Astrocyte of the cerebellum (primary cell): ENCODE data around the gene ARHGEF28.

ENCODE experiments used
- DNase-seq: peaks from one replicate; pipeline ENCODE4 v3.0.0-alpha.2; 2011; ENCODE audit warnings: low read depth
- H3K4me3 ChIP-seq: 2 replicates; pipeline ENCODE4 v1.5.1; 2011; ENCODE audit warnings: mild to moderate bottlenecking, low read depth, low read length, moderate library complexity
- CTCF ChIP-seq: IDR thresholded peaks from 2 replicates; pipeline ENCODE4 v1.5.1; 2012; ENCODE audit warnings: low read length, low read depth, moderate library complexity, mild to moderate bottlenecking; ENCODE audit errors: missing control alignments
- in situ Hi-C: cut with HindIII; loops from 2 replicates; pipeline ENCODE4 v1.10.0; 2017; ENCODE audit warnings: low sequenced_read_pairs

The ARHGEF28 gene

GRCh38 chr5:73640861-73641320 lies 14.9 kb downstream of the ARHGEF28 start:
- no peak for TF ChIP-seq CTCF
- no peak overlapping the region for H3K4me3 ChIP-seq
- peak; percentile 24 for DNase-seq
- in situ Hi-C loops, result no loop called here

- no peak for DNase-seq
- no peak overlapping the region for H3K4me3 ChIP-seq
- in situ Hi-C loops, result no loop called here
- no peak for TF ChIP-seq CTCF
Measured at GRCh38 chr5:73641811-73642210, 15.8 kb downstream of the ARHGEF28 start.

- no peak for TF ChIP-seq CTCF
- no peak overlapping the region for H3K4me3 ChIP-seq
- in situ Hi-C loops, result no loop called here
- DNase-seq, result no peak
Measured at GRCh38 chr5:73642344-73642743, 16.3 kb downstream of the ARHGEF28 start.

DNA sequence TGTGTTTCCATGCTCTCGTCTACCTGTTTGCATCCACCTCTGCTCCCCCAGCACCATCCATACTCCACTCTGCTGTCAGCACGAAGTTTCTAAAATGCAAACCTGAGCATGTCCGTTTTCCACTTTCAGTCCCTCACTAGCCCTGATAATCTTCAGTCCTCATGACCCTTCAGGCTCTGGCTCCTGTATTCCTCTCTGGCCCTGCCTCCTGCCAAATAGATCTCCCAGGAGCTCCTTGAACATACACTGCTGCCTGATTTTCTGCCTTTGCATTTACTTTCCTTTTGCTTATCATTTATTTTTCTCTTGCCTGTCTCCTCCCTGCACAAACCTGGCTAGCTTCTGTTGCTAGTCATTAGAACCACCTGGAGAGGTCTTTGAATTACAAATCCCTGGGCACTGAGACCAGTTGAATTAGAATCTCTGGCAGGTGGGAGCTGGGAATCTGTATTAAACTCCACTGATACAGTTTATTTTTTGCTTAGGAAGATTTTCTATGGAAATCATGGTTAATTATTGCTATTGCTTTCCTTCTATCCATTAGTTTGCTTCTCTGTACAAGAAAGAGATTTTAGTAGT lies 18.5 kb downstream of the ARHGEF28 start:
- H3K4me3 ChIP-seq, result no peak overlapping the region
- in situ Hi-C loops, result no loop called here
- TF ChIP-seq CTCF, result no peak
- no peak for DNase-seq

DNA sequence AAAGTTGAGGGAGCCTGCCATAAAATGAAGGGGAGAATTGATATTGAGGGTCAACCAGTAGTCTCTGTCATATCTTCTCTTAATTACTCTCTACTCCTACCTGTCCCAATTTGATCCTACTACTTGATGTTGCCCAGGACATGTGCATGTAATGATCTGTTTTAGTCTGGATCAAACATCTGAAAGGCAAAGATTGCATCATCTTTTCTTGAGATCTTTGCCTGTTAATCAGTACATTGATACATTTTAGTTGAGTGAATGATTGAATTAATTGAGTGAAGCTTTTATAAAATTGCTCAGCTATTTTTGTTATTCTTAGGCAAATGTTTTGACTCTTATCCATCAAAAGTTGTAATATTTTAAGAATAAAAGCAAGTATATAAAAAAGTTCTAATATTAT lies 21.7 kb downstream of the ARHGEF28 start:
- TF ChIP-seq CTCF, result no peak
- no peak for DNase-seq
- in situ Hi-C loops, result no loop called here
- H3K4me3 ChIP-seq, result no peak overlapping the region

GRCh38 chr5:73648515-73648914 lies 22.5 kb downstream of the ARHGEF28 start:
- H3K4me3 ChIP-seq, result no peak overlapping the region
- TF ChIP-seq CTCF, result no peak
- in situ Hi-C loops, result no loop called here
- no peak for DNase-seq
